ENCODE results near the gene ACSS1.

DNA sequence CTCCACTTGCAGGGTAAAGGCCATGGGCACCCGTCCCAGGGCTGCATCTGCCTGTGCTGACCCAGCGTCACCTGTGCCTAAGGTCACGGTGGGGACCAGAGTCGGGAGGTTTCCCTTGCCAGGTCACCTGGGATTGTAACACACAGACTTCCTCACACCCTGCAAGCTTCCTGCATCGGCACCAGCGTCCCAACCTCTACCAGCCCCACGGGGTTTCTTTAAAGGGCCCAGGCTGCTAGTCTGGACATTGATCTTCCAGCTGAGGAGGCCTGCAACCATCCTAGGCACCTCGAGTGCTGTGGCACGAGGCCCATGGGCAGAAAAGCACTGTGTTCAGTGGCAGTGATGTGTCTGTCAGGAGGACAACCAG, 12.6 kb downstream of the ACSS1 start:
- TF ChIP-seq, protein P1, sequence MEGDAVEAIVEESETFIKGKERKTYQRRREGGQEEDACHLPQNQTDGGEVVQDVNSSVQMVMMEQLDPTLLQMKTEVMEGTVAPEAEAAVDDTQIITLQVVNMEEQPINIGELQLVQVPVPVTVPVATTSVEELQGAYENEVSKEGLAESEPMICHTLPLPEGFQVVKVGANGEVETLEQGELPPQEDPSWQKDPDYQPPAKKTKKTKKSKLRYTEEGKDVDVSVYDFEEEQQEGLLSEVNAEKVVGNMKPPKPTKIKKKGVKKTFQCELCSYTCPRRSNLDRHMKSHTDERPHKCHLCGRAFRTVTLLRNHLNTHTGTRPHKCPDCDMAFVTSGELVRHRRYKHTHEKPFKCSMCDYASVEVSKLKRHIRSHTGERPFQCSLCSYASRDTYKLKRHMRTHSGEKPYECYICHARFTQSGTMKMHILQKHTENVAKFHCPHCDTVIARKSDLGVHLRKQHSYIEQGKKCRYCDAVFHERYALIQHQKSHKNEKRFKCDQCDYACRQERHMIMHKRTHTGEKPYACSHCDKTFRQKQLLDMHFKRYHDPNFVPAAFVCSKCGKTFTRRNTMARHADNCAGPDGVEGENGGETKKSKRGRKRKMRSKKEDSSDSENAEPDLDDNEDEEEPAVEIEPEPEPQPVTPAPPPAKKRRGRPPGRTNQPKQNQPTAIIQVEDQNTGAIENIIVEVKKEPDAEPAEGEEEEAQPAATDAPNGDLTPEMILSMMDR (IDR thresholded peaks at IDR 0.05) = no peak
- TF ChIP-seq ZFX (IDR thresholded peaks at IDR 0.05; ENCODE audit: borderline replicate concordance) = no peak
